Endodermal cell (in vitro differentiated cells): ENCODE measurements around the gene TTLL11. TPM values are rescaled to one million over a fixed set of nuclear protein-coding genes. Genes with fewer than 3 reads are reported as not detected.

Experiments used
- DNase-seq: peaks from one replicate; pipeline ENCODE4 v3.0.0-alpha.2; 2017
- H3K27ac ChIP-seq: 2 replicates; pipeline ENCODE4 v1.5.1; 2013; ENCODE audit warnings: mild to moderate bottlenecking, low read depth, low read length, moderate library complexity
- H3K27me3 ChIP-seq: 2 replicates; pipeline ENCODE4 v1.6.1; 2013; ENCODE audit warnings: mild to moderate bottlenecking, low read length, moderate library complexity; ENCODE audit not compliant: insufficient read depth, control insufficient read depth, poor library complexity, severe bottlenecking
- H3K36me3 ChIP-seq: 2 replicates; pipeline ENCODE4 v1.7.0; 2013; ENCODE audit warnings: mild to moderate bottlenecking, low read length, moderate library complexity; ENCODE audit not compliant: control insufficient read depth, insufficient read depth
- H3K4me1 ChIP-seq: one replicate; pipeline ENCODE4 v1.7.0; 2013; ENCODE audit warnings: low read length; ENCODE audit not compliant: control insufficient read depth, insufficient read depth
- H3K4me3 ChIP-seq: 2 replicates; pipeline ENCODE4 v1.5.1; 2013; ENCODE audit warnings: mild to moderate bottlenecking, low read length, moderate library complexity
- H3K9ac ChIP-seq: 2 replicates; pipeline ENCODE4 v1.6.1; 2013; ENCODE audit warnings: mild to moderate bottlenecking, low read length, moderate library complexity; ENCODE audit not compliant: poor library complexity, severe bottlenecking; ENCODE audit errors: extremely low read depth
- H3K9me3 ChIP-seq: 2 replicates; pipeline ENCODE4 v1.6.1; 2013; ENCODE audit warnings: mild to moderate bottlenecking, low read length, moderate library complexity; ENCODE audit not compliant: control insufficient read depth
- H3K27ac Mint-ChIP-seq: 2 replicates; pipeline ENCODE4 v1.8.0; 2020; ENCODE audit warnings: mixed read lengths
- H3K27me3 Mint-ChIP-seq: 2 replicates; pipeline ENCODE4 v1.8.0; 2021; ENCODE audit warnings: mild to moderate bottlenecking, mixed read lengths; ENCODE audit not compliant: insufficient read depth
- H3K36me3 Mint-ChIP-seq: 2 replicates; pipeline ENCODE4 v1.8.0; 2020; ENCODE audit warnings: low read depth, mixed read lengths
- H3K4me1 Mint-ChIP-seq: 2 replicates; pipeline ENCODE4 v1.8.0; 2020; ENCODE audit warnings: mixed read lengths
- H3K4me3 Mint-ChIP-seq: 2 replicates; pipeline ENCODE4 v1.8.0; 2020; ENCODE audit warnings: mild to moderate bottlenecking, moderate library complexity, mixed read lengths
- H3K9me3 Mint-ChIP-seq: 2 replicates; pipeline ENCODE4 v1.8.0; 2020; ENCODE audit warnings: mild to moderate bottlenecking, mixed read lengths
- WGBS, 2 experiments: methylation state at CpG; one replicate each; pipeline versions ENCODE4 v1.1.5 to v1.1.7; 2013; ENCODE audit warnings: missing lambda C conversion rate in 2 of 2, mixed read lengths in 1 of 2; ENCODE audit not compliant: insufficient coverage in 1 of 2, insufficient read length in 1 of 2; 5-methylcytosine and 5-hydroxymethylcytosine counted together
- total RNA-seq, 2 donors: library from RNA; stranded (reverse); fragmentation: NEBNext Ultra II Directional in 1 of 2; extraction: Animal tissue kit (Norgen Biotek cat#: 25700) in 1 of 2; gene quantifications; 2 replicates in 1 of 2; 3 replicates in 1 of 2; pipeline ENCODE4 v1.2.1, GENCODE V29; 2021
- TF ChIP-seq, protein P1 (sequence below): fragments of 200-600 bp; sonication (generic); conservative IDR thresholded peaks from 2 replicates; pipeline ENCODE4 v1.5.0; 2021; ENCODE audit warnings: antibody characterized with exemption, mild to moderate bottlenecking

Gene TTLL11
- total RNA-seq, 2 donors from 2014 or later = 0.68 TPM; not detected in 1

DNA sequence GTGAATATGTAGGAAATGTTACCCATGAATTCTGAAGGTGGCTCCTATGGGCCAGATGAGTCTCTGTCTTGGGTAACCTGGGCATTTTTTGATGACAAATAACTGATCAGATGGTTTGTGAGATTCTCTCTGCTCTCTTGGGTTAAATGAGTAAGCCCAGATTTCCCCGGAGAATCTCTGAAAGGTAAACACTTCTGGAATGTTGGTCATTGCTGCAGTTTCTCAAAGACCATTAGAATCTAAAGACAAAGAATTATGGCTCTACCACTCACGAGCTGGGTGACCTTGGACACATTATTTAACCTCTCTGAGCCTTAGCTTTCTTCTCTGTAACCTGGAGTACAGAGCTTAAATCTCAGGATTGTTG, 250.5 kb downstream of the TTLL11 start:
- Mint-ChIP-seq H3K4me3 (no peak overlapping the region), H3K4me1 (peaks cover 8% of the 10 kb centered on the region), H3K36me3 (no peaks in the 10 kb centered on the region), H3K27ac (no peak overlapping the region), H3K27me3 (peaks cover 15% of the 10 kb centered on the region), H3K9me3 (peaks cover 15% of the 10 kb centered on the region)
- Histone ChIP-seq H3K27ac (no peak overlapping the region), H3K9ac (no peak overlapping the region), H3K4me3 (no peak overlapping the region), H3K9me3 (peaks cover 18% of the 10 kb centered on the region), H3K36me3 (no peaks in the 10 kb centered on the region), H3K4me1 (no peaks in the 10 kb centered on the region), H3K27me3 (peaks cover 9% of the 10 kb centered on the region)
- TF ChIP-seq, protein P1, sequence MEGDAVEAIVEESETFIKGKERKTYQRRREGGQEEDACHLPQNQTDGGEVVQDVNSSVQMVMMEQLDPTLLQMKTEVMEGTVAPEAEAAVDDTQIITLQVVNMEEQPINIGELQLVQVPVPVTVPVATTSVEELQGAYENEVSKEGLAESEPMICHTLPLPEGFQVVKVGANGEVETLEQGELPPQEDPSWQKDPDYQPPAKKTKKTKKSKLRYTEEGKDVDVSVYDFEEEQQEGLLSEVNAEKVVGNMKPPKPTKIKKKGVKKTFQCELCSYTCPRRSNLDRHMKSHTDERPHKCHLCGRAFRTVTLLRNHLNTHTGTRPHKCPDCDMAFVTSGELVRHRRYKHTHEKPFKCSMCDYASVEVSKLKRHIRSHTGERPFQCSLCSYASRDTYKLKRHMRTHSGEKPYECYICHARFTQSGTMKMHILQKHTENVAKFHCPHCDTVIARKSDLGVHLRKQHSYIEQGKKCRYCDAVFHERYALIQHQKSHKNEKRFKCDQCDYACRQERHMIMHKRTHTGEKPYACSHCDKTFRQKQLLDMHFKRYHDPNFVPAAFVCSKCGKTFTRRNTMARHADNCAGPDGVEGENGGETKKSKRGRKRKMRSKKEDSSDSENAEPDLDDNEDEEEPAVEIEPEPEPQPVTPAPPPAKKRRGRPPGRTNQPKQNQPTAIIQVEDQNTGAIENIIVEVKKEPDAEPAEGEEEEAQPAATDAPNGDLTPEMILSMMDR = no peak
- DNase-seq = no peak
- 79 to 91% methylated on average over 2 of the region's 2 CpGs for WGBS, 2 experiments

DNA sequence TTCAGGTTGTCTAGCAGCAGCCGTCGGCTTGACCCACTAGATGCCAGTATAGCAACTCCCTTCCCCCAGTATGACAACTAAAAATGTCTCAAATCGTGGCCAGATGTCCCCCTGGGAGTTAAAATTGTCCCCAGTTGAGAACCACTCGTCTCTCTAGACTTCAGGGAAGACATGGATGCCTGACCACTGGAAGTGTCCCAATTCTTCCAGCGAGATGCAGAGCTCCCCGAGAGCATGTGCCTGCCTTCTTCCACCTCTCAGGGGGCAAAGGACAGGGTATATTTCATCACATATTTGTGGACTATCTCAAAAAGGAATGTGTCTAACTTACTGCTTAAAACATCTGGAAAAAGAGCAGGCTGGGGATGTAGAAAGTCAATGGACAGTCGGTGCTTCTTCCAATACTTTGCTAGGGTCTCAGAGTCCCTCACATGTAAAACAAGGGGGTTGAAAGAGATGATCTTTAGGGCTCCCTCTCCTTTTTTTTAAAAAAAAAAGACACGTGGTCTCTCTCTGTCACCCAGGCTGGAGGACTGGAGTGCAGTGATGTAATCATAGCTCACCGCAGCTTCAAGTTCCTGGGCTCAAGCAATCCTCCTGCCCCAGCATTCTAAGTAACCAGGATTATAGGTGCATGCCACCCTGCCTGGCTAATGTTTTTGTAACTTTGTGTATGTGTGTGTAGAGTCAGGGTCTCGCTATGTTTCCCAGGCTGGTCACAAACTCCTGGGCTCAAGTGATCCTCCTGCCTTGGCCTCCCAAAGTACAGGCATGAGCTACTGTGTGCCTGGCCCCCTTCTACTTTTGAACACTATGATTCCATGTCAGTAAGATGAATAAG, 251.1 kb downstream of the TTLL11 start:
- Histone ChIP-seq H3K4me1 (no peaks in the 10 kb centered on the region), H3K9ac (no peak overlapping the region), H3K36me3 (no peaks in the 10 kb centered on the region), H3K4me3 (no peak overlapping the region), H3K27ac (no peak overlapping the region), H3K27me3 (peaks cover 15% of the 10 kb centered on the region), H3K9me3 (peaks cover 16% of the 10 kb centered on the region)
- peak; percentile 25 for DNase-seq
- 91 to 100% methylated on average over 3 to 10 of the region's 10 CpGs for WGBS, 2 experiments
- H3K36me3 Mint-ChIP-seq = no peaks in the 10 kb centered on the region
- H3K27ac Mint-ChIP-seq = no peak overlapping the region
- no peak overlapping the region for H3K4me3 Mint-ChIP-seq
- peaks cover 14% of the 10 kb centered on the region for H3K9me3 Mint-ChIP-seq
- TF ChIP-seq, protein P1 = no peak
- peaks cover 15% of the 10 kb centered on the region for H3K27me3 Mint-ChIP-seq
- peaks cover 8% of the 10 kb centered on the region for H3K4me1 Mint-ChIP-seq

GRCh38 chr9:121840838-121841760, 252.0 kb downstream of the TTLL11 start:
- H3K4me3 Mint-ChIP-seq = no peak overlapping the region

More at GRCh38 chr9:121840838-121841760, 252.0 kb downstream of the TTLL11 start:
- TF ChIP-seq, protein P1 = no peak
- Histone ChIP-seq H3K36me3 (no peaks in the 10 kb centered on the region), H3K9ac (no peak overlapping the region), H3K27ac (no peak overlapping the region), H3K4me3 (no peak overlapping the region), H3K4me1 (no peaks in the 10 kb centered on the region), H3K27me3 (peaks cover 19% of the 10 kb centered on the region), H3K9me3 (peaks cover 16% of the 10 kb centered on the region)
- peaks cover 12% of the 10 kb centered on the region for H3K4me1 Mint-ChIP-seq
- H3K9me3 Mint-ChIP-seq = peaks cover 14% of the 10 kb centered on the region
- H3K27ac Mint-ChIP-seq = no peak overlapping the region
- peaks cover 15% of the 10 kb centered on the region for H3K27me3 Mint-ChIP-seq
- no peaks in the 10 kb centered on the region for H3K36me3 Mint-ChIP-seq
- DNase-seq = peak; percentile 33
- 93 to 98% methylated on average over 9 to 20 of the region's 20 CpGs for WGBS, 2 experiments
